GM19468 (cell line): ENCODE data around the gene ARHGAP31.
"Not testable (repeated sequence)": the region's sequence is repeated elsewhere in the genome, so short reads cannot be mapped to it uniquely, and the experiment has no call there.

Experiments
- ATAC-seq: cut with Tn5 transposase; IDR thresholded peaks from one replicate; pipeline ENCODE4 v1.9.1; 2021; ENCODE audit warnings: mild to moderate bottlenecking, moderate library complexity, moderate number of reproducible peaks; ENCODE audit not compliant: unreplicated experiment; ENCODE audit errors: extremely low read depth

ARHGAP31 gene

DNA sequence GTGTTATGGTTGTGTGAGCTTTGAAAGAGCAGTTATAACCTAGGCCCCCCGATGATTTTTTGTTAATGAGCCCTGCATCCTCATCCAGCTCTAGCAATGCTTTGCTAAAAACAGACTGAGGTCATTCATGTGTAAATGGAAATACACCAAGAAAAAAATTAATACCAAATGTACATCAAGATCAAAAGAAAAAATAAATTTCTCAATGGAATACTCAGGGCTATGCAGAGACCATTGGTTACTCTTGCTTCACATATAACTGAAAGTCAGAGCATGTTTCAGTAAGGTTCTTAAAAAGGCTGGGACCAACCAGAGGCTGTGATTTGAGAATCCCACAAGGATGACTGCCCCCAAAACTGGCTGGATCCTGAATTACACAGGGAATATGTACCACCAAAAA lies 48.0 kb downstream of the ARHGAP31 start:
- no peak for ATAC-seq

GRCh38 chr3:119343719-119344118 lies 49.5 kb downstream of the ARHGAP31 start:
- peak; percentile 42 for ATAC-seq

GRCh38 chr3:119346076-119346496 lies 51.9 kb downstream of the ARHGAP31 start:
- no peak for ATAC-seq

GRCh38 chr3:119347036-119347435 lies 52.9 kb downstream of the ARHGAP31 start:
- no peak for ATAC-seq

DNA sequence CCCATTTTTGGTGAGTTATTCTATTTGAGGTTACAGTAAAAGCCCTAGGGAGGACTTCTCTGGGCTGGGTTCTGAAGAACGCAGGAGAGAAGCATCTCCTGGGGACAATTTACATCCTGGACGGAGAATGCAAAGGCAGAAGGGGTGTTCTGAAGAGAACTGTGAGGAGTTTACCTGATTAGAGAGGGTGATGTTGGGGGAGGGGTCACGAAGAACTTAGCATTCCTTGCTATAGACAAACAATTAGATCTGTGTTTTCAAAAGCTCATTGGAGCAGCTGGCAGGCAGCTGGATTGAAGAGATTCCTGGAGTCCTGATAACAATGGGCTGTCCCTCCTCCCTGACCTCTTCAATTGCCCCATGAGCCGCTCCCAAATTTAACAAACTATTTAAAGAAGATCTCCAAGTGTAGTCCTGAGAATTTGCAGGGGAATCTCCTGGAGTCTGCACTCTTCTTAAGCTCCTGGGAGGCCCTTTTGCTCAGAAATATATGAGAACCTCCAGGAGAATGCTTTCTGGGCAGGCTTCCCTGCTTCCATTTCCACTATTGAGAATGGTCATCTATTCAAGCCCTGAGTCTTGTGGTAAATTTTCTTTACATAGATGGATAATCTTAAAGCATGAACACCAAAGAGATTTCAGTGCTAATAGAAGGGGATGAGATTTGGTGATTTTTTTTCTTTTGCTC lies 55.3 kb downstream of the ARHGAP31 start:
- no peak for ATAC-seq

- no peak for ATAC-seq
These were observed 55.9 kb downstream of the ARHGAP31 start for GRCh38 chr3:119350114-119350513.

DNA sequence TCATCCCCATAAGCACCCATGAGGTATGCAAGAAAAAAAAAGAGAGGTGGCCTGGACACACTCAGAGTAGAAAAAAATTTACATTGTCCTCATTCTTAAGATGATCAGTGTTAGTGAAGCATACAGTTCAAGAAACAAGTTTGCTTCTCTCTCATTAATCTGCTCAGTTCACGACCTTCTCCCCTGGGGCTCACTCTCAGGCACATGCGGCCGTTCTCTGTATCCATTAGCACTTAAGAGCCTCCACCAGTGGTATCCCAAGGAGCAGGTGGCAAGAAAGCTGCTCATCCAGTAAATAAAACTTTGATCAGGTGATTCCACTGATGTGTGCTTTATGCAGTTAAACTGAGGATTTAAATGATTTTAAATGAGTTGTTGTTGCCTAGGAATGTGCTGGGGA lies 57.4 kb downstream of the ARHGAP31 start:
- ATAC-seq = no peak

- ATAC-seq = peak; percentile 92
These were observed 57.9 kb downstream of the ARHGAP31 start for GRCh38 chr3:119352034-119352609.

DNA sequence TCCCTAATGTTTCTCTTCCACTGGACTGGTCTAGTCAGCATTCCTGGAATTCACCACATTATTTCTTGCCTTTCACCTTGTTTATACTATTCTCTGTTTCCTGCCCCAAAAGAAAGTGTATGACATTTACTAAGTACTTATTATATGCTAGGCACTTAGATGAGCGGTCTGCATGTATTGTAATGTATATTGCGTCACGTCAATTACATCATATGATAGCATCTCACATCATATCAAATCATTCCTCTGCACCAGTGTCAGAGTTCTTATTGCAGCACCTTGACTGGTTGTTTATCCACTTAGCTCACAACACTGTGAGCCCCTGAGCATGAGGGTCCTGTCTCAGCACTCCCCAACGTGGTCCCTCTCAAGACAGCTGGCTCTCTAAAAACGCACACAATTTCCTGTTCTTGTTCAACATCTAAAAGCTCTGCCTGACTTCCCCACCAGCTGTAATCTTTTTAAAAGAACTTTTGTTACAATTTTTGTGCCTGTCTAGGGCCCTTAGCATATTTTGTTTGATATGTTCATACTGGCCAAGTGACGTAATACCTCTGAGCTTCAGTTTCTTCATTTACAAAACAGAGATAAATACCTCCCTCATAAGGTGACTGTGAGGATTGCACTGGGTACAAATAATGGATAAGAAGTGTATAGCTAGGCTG lies 58.8 kb downstream of the ARHGAP31 start:
- no peak for ATAC-seq

- not testable (repeated sequence) for ATAC-seq
These were observed 61.4 kb downstream of the ARHGAP31 start for GRCh38 chr3:119355608-119356007.

DNA sequence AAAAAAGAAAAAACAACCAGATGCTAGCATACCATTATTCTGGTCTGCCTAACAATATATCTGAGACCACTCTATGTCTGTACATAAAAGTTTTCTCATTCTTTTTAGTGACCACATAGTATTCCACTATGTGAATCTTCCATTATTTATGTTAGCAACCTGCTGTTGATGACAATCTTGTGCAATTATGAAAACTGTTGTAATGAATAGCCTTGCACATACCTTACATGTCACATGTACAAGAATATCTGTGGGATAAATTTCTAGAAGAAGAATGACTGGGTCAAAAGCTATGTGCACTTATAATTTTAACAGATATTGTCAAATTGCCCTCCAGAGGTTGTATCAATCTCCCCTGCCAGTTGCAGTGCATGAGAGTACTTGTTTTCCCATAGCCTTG lies 62.5 kb downstream of the ARHGAP31 start:
- no peak for ATAC-seq

- ATAC-seq = no peak
These were observed 63.0 kb downstream of the ARHGAP31 start for GRCh38 chr3:119357190-119357589.

GRCh38 chr3:119359476-119360326 lies 65.5 kb downstream of the ARHGAP31 start:
- ATAC-seq = no peak

DNA sequence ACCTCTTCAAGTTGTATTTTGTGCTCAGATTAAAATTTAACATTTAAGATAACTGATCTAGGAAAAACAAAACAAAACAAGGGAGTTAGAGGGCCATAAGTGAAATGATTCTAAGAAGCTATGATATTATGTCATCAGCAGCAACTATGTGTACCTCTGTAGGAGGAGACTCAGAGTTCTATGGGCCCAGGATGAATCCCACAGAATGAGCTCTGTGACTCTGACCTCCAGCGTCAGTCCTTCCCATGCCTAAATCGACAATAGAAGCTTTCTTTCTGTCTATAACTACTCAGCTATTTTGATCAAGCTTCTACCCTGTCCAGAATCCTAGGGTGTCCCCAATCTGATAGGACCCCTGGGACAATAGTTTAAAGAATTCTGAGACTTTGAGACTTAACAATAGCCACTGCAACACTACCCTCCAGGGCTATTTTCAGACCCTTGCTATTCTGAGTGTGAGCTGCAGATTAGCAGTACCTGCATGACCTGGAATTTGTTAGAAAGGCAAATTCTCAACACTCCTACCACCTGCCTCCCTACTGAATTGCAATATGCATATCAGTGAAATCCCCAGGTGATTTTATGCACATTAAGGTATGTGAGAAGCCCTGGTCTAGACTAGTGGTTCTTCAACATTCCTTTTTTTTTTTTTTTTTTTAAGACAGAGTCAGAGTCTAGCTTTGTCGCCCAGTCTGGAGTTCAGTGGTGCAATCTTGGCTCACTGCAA lies 66.7 kb downstream of the ARHGAP31 start:
- no peak for ATAC-seq

DNA sequence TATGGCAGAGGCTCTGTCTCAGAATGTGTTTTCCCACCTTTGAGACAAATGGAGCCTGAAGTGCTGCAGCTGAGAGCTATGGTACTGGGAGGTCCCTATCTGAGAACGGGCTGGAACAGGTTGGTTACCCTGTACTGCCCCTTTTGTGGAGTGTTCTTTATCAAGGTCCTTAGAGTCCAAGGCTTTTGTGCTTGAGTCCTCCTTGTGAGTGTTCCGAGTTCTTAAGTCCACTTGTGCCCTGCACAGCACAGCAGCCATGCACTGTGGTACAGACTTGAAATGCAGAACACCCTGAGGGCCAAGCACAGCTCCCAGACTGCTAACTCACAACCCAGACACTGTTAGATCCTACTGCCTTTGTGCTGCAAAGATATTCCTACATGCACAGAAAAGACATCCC lies 67.8 kb downstream of the ARHGAP31 start:
- no peak for ATAC-seq

- ATAC-seq = no peak
These were observed 69.0 kb downstream of the ARHGAP31 start for GRCh38 chr3:119362940-119363725.

GRCh38 chr3:119364401-119364800 lies 70.2 kb downstream of the ARHGAP31 start:
- no peak for ATAC-seq

- no peak for ATAC-seq
These were observed 71.2 kb downstream of the ARHGAP31 start for GRCh38 chr3:119365418-119365817.

DNA sequence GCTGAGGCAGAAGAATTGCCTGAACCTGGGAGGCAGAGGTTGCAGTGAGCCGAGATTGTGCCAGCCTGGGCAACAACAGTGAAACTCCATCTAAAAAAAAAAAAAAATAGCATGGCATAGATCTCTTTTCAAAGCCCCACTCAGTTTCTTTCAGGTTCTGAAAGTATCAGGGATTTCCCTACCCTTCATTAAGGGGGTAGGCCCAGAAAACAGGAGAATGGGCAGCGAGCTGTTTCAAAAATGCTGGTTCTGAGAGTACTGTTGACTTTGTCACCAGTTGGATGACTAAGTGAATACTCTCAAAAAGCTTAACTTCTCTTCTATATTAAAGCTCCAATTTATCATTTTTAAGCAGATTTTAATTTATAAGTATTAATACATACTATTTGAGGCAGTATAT lies 72.8 kb downstream of the ARHGAP31 start:
- ATAC-seq = no peak
